Uterus (tissue), 2 donors: ENCODE data around the gene PYGB.

ENCODE experiments used
- POLR2A ChIP-seq, 2 donors: fragments of 450-650 bp; IDR thresholded peaks; one replicate each; pipeline ENCODE4 v1.6.1; 2016; ENCODE audit warnings: antibody characterized with exemption in 2 of 2, mild to moderate bottlenecking in 1 of 2, moderate library complexity in 1 of 2
- TF ChIP-seq, protein P1 (sequence below), 4 experiments: fragments of 200-600 bp in 2 of 4; fragments of 450-650 bp in 2 of 4; sonication (generic) in 2 of 4; IDR thresholded peaks; one replicate each; pipeline ENCODE4 v1.5.1; 2016 to 2019; ENCODE audit warnings: antibody characterized with exemption in 4 of 4, mild to moderate bottlenecking in 2 of 4, moderate library complexity in 1 of 4

DNA sequence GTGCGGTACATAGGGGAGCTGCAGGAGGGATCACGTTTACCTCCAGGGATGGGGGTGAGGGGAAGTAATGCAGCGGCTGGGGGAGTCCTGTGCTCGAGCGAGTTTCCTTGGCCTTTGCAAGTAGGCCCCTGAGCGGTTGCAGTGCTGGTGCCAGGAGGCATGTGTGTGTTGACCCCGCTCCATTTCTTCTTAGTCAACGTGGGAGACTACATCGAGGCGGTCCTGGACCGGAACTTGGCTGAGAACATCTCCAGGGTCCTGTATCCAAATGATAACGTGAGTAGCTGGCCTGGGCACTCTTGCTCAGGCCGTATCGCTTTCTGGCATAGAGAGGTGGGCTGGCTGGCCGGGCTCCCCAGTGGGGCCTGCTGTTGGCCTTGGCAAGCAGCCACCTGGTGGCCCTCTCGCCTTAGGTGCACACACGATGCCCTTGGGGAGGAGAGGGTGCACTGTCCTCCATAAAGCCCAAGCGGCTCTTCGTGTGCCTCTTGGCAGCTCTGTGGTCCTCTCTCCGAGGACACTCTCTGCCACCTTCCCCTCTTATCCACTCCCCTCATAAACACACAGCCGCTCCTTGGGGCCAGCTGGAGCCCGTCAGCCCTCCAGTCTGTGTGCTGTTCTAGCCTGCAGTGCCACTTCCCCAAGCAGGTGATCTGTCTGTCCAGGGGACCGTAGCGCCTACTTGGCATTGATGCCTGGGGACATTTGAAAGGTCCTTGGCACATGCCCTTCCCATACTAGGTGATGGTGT is 29.3 kb downstream of the PYGB start:
- TF ChIP-seq, protein P1, sequence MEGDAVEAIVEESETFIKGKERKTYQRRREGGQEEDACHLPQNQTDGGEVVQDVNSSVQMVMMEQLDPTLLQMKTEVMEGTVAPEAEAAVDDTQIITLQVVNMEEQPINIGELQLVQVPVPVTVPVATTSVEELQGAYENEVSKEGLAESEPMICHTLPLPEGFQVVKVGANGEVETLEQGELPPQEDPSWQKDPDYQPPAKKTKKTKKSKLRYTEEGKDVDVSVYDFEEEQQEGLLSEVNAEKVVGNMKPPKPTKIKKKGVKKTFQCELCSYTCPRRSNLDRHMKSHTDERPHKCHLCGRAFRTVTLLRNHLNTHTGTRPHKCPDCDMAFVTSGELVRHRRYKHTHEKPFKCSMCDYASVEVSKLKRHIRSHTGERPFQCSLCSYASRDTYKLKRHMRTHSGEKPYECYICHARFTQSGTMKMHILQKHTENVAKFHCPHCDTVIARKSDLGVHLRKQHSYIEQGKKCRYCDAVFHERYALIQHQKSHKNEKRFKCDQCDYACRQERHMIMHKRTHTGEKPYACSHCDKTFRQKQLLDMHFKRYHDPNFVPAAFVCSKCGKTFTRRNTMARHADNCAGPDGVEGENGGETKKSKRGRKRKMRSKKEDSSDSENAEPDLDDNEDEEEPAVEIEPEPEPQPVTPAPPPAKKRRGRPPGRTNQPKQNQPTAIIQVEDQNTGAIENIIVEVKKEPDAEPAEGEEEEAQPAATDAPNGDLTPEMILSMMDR (IDR thresholded peaks at IDR 0.05): no peak
- no peak for TF ChIP-seq POLR2A (IDR thresholded peaks at IDR 0.05)
